ENCODE results near the gene TCEA3.

GRCh38 chr1:23402286-23403037, 22.1 kb downstream of the TCEA3 start:
- TF ChIP-seq YY1 (IDR thresholded peaks at IDR 0.05; ENCODE audit: insufficient read depth, insufficient read length), result no peak
- no peak for TF ChIP-seq SUZ12 (IDR thresholded peaks at IDR 0.05; ENCODE audit: extremely low read depth, insufficient read depth, insufficient read length)

Data from NT2/D1 (cell line).